GM12874 (cell line): ENCODE measurements around the gene OBI1.

Experiments used
- TF ChIP-seq, protein P1 (sequence below): IDR thresholded peaks from 2 replicates; pipeline ENCODE4 v1.5.1; 2011; ENCODE audit warnings: low read depth, mild to moderate bottlenecking, control low read depth, low read length, moderate library complexity; ENCODE audit not compliant: insufficient read depth

The OBI1 gene

DNA sequence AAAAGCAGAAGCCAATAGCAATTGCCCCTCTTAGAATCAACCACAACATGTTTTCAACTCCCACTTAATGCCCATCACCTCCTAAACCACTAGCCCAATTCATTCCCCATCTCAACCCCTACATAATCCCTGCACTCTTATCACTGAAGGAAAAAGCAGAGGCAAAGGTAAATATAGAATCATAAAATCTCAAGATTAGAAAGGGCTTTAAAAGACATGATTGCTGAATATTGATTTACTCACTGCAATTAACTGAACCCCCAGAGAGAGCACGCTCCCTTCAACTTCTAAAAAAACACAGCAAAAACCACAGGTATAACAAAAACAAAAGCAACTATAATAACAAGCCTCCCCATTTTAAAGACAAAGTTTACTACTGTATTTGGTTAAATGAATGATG lies 40.5 kb downstream of the OBI1 start:
- TF ChIP-seq, protein P1, sequence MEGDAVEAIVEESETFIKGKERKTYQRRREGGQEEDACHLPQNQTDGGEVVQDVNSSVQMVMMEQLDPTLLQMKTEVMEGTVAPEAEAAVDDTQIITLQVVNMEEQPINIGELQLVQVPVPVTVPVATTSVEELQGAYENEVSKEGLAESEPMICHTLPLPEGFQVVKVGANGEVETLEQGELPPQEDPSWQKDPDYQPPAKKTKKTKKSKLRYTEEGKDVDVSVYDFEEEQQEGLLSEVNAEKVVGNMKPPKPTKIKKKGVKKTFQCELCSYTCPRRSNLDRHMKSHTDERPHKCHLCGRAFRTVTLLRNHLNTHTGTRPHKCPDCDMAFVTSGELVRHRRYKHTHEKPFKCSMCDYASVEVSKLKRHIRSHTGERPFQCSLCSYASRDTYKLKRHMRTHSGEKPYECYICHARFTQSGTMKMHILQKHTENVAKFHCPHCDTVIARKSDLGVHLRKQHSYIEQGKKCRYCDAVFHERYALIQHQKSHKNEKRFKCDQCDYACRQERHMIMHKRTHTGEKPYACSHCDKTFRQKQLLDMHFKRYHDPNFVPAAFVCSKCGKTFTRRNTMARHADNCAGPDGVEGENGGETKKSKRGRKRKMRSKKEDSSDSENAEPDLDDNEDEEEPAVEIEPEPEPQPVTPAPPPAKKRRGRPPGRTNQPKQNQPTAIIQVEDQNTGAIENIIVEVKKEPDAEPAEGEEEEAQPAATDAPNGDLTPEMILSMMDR = no peak

DNA sequence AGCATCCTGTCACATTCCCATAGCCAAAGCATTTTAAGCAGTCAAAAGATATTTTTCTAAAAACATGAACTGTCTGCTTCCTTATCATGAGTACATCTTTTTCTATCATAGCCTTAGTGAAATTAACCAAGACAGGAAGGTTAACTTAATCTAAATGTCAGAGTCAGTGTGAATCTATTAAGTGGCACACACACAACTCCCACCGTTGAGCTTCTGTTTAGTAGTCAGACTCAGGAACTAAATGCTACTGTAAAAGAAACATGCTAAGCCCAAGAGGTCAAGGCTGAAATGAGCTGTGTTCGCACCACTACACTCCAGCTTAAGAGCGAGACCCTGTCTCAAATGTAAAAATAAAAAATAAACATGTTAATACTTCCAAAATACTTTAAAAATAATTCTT lies 47.9 kb downstream of the OBI1 start:
- TF ChIP-seq, protein P1 = no peak

DNA sequence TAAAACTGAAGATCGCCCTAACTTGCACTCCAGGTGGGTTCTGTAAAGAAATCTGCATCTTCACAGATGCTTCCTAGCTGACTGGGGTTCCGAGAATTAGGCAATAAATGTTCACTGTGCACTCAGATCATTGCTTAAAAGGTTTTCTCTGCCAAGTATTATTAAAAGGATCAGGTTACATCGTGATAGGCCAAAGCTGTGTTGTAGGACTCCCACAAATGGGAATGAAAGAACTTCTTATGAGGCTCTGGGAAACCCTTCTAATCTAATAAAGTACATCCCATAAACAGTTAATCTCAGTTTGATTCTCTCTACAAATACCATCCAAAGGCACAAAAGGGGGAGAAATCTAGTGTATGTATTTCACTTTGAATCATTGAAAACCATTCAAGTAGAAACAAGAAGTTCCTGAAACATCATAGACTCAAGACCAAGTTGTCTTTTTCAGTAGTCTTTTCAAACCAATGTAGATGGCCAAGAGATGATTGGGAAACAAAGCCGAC lies 48.5 kb downstream of the OBI1 start:
- TF ChIP-seq, protein P1 = no peak

DNA sequence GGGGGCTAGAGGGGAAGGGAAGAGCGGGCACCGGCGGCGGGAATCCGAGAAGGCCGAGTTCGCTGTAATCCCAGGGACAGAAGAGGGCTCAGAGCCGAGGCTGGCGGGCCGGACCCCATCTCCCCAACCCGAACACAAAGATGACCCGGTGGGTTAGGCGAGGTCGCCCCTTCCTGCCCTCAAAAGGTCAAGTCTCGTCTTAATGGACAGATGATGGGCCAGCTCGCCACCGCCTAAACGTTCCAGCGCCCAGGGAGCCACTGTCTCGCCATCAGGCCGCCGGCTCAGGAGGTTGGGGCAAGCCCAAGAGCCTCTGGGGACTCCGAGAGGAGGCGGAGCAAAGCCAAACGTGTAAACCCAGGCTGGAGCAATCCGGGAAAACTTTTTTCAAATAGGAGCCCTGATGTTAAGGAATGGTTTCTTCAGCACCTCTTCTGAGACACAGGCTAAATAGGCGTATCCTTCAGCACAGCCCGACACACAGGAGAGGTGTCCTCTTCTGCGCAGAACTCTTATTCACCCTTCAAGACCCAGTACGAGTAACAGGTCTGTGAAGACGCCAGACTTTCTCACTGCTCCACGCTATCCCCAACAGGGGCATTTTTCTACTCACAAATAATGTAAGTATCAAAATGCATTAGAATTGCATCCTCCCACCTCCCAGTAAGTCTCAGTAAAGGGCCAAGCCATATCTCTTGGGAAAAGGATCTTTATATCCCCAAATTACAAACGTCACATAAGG lies 49.3 kb downstream of the OBI1 start:
- TF ChIP-seq, protein P1 = no peak

DNA sequence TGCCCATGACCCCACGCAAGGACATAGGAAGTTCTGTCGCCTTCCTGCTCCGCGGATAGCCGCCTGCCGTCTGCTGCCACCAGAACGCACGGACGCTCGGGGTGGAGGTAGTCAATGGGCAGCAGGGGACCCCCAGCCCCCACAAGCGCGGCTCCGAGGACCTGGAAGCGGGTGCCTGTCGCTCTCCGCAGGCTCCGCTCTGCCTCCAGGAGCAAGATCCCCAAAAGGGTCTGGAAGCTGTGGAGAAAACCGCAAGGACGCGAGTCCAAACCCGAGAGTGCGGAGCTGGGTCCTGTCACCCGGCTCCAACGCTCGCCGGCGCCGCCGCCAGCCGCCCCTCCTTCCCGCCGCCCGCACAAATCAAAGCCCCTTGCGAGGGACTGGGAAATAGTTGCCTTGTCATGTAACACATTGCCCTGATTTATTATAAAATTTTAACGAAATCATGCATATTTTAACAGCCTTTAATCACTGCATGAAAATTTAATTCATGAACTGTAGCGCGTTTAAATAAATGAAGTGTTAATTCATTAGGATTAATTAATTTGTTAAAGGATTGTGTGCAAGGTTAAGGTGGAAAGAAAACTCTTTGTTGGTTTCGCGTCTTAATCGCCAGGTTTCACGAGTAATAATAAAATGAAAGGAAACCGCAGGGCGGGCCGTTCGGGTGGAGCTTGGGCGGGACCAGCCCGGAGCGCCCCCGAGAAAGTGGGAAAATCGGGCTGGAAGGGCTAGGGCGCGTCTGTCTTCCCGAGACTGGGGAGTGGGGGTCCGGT lies 50.1 kb downstream of the OBI1 start:
- TF ChIP-seq, protein P1 = no peak

DNA sequence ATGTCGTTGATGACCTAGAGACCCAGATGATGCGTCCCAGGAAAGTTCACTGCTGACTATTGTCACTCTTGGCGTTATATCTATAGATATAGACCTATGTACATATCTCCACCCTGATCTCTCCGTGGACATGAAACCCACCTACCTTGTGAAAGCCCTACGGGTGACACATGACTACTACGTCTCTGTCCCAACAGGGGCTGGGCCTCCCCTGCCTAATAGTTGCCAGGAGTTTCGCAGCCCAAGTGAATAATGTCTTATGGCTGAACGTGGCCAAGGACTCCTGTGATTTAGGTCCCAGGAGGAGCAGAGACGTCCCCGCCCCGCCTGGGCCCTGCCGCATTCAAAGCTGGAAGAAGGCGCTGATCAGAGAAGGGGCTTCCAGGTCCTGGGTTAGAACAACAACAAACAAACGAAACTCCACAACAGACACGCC lies 50.7 kb downstream of the OBI1 start:
- TF ChIP-seq, protein P1 = no peak

DNA sequence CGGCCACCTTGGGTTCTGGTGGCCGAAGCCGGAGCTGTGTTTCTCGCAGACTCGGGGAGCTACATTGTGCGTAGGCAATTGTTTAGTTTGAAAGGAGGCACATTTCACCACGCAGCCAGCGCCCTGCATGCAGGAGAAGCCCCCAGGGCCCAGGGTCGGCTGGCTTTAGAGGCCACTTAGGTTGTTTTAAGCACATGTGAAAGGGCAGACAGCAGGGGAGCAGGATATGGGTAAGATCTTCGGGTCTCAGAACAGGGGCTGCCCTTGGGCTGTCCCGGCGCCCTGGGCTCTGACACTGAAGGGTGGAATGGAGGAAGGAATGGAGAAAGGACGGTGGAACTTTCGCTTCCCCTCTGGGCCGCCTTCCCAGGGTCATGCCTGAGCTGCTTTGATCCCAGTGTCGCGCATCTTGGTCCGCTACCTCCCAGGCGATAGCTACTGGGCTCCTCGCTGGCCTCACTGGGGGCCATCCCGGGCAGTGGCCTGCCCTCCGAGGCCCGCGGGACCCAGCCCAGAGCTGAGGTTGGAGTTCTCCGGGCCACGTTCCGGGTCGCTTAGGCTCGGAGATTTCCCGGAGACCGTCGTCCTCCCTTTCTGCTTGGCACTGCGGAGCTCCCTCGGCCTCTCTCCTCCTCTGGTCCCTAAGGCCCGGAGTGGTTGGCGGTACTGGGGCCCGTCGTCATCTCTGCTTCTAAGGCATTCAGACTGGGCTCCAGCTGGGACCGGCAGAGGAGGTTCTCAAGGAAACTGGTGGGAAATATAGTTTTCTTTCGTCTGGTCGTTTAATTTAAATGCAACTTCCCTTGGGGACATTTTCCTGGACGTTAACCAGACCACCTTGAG lies 51.3 kb downstream of the OBI1 start:
- TF ChIP-seq, protein P1 = no peak
